GM19324 (cell line): Measurements from ENCODE around the gene IL3RA.
A peak's percentile ranks its signal among the peaks of the same experiment; 100 is the strongest.
"Not testable (repeated sequence)": the region's sequence is repeated elsewhere in the genome, so short reads cannot be mapped to it uniquely, and the experiment has no call there.

Source experiments
- ATAC-seq: cut with Tn5 transposase; IDR thresholded peaks from one replicate; pipeline ENCODE4 v1.9.1; 2021; ENCODE audit warnings: mild to moderate bottlenecking, moderate library complexity; ENCODE audit not compliant: unreplicated experiment, low FRiP score

Gene IL3RA

DNA sequence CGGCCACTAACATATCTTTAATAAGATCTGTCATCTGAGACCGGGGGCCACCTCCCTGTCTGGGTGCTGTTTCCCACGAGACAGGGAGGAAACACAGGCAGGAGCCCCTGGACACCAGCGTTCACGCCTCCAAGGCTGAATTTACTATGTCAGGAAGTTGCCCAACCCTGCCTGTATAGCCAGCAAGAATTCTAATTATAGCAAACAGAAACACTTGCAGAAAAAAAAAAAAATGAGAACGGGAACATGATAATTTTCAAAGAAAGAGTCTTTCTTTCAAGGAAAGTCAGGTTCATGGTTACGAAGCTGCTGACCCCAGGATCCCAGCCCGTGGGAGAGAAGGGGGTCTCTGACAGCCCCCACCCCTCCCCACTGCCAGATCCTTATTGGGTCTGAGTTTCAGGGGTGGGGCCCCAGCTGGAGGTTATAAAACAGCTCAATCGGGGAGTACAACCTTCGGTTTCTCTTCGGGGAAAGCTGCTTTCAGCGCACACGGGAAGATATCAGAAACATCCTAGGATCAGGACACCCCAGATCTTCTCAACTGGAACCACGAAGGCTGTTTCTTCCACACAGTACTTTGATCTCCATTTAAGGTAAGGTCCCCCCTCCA lies at the start of gene IL3RA:
TSS of gene IL3RA (plus strand) at position 455 of the 613 bp plus-strand sequence. CDS start 4,981 bp downstream, outside the sequence.
- ATAC-seq: peak; percentile 39

DNA sequence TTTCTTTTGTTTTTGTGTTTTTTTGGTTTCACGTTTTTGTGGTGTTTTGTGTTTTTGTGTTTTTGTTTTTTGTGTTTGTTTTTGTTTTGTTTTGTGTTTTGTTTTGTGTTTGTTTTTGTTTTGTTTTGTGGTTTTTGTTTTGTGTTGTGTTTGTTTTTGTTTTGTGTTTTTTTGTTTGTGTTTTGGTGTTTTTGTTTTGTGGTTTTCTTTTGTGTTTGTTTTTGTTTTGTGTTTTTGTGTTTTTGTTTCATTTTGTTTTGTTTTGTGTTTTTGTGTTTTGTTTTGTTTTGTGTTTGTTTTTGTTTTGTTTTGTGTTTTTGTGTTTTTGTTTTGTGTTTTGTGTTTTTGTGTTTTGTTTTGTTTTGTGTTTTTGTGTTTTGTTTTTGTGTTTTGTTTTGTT lies 47.0 kb upstream of the IL3RA start:
- no peak for ATAC-seq

DNA sequence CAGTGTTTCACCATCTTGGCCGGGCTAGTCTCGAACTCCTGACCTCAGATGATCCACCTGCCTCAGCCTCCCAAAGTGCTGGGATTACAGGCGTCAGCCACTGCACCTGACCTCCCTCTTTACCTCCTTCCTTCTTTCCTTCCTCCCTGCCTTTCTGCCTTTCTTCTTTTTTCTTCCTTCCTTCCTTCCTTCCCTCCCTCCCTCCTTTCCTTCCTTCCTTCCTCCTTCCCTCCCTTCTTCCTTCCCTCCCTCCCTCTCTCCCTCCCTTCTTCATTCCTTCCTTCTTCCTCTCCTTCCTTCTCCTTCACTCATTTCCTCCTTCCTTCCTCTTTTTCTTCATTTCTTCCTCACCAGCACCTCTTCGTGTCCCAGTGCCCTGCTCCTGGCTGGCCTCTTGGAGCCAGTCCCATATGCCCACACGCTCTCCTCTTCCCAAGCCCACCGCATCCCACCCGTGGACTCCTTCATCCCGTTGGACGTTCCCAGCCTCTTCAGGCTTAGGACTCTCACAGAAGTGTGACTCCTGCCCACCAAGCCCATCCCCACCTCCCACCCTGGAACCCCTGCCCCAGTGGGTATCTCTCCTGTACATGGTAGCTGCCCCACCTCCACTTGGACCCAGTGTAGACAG lies 45.4 kb upstream of the IL3RA start:
- ATAC-seq: no peak

DNA sequence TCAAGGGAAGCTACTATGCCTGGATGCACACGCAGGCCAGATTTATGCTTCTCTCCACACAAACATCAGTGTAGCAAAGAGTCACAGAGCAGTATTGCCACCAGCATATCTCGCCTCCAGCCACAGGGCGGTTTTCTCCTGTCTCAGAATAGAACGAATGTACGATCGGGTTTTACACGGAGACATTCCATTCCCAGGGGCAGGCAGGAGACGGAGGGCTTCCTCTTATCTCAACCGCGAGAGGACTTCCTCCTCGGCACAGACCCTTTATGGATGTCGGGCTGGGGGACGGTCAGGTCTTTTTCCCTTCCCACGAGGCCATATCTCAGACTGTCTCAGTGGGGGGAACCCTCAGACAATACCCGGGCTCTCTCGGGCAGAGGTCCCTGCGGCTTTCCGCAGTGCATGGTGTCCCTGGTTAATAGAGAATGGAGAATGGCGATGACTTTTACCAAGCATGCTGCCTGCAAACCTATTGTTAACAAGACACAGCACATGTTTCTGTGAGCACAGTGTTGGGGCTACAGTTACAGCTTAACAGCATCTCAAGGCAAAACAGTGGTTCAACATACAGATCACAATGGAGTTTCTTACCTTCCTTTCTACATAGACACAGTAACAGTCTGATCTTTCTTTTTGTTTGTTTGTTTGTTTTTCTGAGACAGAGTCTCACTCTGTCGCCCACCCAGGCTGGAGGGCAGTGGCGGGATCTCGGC lies 43.9 kb upstream of the IL3RA start:
- no peak for ATAC-seq

GRCh38 chrX:1294301-1295067 lies 42.1 kb upstream of the IL3RA start:
- ATAC-seq: no peak

DNA sequence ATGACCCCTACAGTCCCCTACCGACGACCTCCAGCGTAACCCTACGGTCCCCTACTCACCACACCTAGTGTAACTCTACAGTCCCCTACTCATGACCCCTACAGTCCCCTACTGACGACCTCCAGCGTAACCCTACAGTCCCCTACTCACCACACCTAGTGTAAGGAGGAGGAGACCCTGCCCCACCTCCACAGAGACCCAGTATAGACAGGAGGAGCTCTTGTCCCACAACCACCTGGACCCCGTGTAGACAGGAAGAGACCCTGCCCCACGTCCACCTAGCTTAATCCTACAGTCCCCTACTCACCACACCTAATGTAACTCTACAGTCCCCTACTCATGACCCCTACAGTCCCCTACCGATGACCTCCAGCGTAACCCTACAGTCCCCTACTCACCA lies 41.0 kb upstream of the IL3RA start:
- ATAC-seq: no peak

DNA sequence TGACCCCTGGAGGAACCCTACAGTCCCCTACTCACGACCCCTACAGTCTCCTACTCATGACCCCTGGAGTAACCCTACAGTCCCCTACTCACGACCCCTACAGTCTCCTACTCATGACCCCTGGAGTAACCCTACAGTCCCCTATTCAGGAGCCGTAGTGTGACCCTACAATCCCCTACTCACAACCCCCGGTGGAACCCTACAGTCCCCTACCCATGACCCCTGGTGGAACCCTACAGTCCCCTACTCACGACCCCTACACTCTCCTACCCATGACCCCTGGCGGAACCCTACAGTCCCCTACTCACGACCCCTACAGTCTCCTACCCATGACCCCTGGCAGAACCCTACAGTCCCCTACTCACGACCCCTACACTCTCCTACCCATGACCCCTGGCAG lies 39.0 kb upstream of the IL3RA start:
- not testable (repeated sequence) for ATAC-seq

DNA sequence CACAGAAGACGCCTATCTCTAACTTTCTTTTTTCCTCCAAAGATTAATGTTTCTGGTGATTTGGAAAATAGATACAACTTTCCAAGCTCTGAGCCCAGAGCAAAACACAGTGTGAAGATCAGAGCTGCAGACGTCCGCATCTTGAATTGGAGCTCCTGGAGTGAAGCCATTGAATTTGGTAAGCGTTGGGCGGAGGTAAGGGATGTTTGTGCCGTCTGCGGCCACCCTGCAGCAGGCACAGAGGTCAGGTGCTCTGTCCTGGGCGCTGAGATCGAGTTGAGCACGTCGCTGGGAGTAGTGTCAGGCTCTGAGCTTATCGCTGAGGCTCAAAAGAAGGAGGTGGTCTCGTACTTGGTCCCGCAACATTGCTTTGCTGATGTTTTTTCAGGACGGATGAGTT lies 36.1 kb upstream of the IL3RA start:
- no peak for ATAC-seq

- no peak for ATAC-seq
These were observed 31.2 kb upstream of the IL3RA start for GRCh38 chrX:1305411-1305810.

- no peak for ATAC-seq
These were observed 29.5 kb upstream of the IL3RA start for GRCh38 chrX:1306909-1307625.

DNA sequence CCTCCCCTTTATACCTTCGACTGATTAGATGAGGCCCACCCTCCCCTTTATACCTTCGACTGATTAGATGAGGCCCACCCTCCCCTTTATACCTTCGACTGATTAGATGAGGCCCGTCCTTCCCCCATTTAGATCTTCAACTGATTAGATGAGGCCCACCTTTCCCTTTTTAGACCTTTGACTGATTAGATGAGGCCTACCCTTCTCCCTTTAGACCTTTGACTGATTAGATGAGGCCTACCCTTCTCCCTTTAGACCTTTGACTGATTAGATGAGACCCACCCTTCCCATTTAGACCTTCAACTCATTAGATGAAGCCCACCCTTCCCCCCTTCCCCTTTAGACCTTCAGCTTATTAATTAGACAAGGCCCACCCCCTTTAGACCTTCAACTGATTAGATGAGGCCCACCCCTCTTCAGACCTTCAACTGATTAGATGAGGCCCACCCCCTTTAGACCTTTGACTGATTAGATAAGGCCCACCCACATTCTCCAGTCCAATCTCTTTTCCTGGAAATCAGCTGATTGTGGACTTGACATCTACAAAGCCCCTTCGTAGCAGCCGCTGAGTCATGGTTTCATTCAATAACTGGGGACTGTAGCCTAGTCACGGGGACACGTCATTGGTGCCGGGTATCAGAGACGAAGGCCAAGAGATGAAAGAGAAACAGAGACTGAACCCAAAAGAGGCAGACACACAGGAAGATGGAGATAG lies 28.8 kb upstream of the IL3RA start:
- ATAC-seq: no peak

DNA sequence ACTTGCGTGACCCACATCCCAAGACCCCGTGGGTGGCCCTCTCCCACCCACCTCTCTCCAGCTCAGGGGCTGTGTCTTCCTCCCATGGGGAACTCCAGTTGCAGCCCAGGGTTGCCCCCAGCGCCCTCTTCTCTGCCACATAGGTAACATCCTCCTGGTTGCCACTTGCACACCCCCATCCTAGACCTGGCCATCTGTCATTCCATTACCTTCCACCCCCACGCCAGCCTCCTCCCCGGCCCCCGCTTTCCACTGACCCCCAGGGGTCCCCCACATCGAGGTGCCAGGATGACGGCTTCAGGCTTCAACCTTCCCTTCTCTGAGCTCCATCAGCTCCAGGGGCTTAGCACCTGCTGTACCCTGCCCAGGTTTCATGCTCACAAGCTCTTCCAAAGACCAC lies 28.1 kb upstream of the IL3RA start:
- ATAC-seq: no peak

- ATAC-seq: not testable (repeated sequence)
These were observed 27.7 kb upstream of the IL3RA start for GRCh38 chrX:1308917-1309316.

GRCh38 chrX:1313788-1314187 lies 22.8 kb upstream of the IL3RA start:
- ATAC-seq: no peak

- no peak for ATAC-seq
These were observed 20.1 kb upstream of the IL3RA start for GRCh38 chrX:1316527-1316926.

DNA sequence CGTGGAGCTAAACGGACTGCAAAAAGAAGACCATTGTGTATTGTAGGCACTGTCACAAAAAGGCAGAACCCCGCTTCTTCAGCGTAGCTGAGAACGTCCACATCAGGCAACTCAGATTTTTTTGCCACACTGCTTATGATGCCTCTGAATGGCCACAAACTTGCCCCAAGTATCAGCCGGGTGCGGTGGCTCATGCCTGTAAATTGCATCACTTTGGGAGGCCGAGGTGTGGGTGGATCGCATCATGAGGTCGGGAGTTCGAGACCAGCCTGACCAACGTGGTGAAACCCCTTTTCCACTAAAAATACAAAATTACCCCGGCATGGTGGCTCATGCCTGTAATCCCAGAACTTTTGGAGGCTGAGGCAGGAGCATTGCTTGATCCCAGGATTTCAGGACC lies 14.9 kb upstream of the IL3RA start:
- ATAC-seq: no peak

GRCh38 chrX:1322393-1322792 lies 14.2 kb upstream of the IL3RA start:
- no peak for ATAC-seq

DNA sequence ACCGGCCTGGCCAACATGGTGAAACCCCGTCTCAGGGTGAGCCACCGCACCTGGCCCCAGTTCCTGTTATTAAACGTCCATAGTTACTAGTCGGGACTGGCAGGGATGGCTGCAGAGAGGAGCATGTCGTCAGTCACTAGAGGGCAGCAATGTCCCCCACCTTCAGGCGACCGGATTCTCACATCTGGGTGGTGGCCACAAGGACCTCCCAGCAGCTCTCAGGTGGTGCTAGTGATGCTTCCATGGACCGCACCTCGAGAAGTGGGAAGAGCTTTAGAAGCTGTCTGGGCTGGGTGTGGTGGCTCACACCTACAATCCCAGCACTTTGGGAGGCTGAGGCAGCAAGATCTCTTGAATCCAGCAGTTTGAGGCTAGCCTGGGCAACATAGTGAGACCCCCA lies 13.3 kb upstream of the IL3RA start:
- ATAC-seq: peak; percentile 68

GRCh38 chrX:1325515-1326116 lies 11.0 kb upstream of the IL3RA start:
- no peak for ATAC-seq
